ENCODE results near the gene SLC41A3.
"Not testable (repeated sequence)": the region's sequence is repeated elsewhere in the genome, so short reads cannot be mapped to it uniquely, and the experiment has no call there.

The SLC41A3 gene

GRCh38 chr3:126092128-126092527, 8.2 kb upstream of the SLC41A3 start:
- not testable (repeated sequence) for H3K9ac ChIP-seq (ENCODE audit: low read depth, low read length); H3K27me3 ChIP-seq (ENCODE audit: control insufficient read depth, insufficient read depth, low read length); H3K4me3 ChIP-seq (ENCODE audit: low read depth, low read length); H3K27ac ChIP-seq (ENCODE audit: low read depth, low read length); H3K36me3 ChIP-seq (ENCODE audit: control insufficient read depth, insufficient read depth, low read length); H3K4me1 ChIP-seq (ENCODE audit: control insufficient read depth, insufficient read depth, low read length)
- H3K9me3 ChIP-seq (ENCODE audit: control insufficient read depth, insufficient read depth, low read length), result peaks cover 35% of the 10 kb centered on the region

DNA sequence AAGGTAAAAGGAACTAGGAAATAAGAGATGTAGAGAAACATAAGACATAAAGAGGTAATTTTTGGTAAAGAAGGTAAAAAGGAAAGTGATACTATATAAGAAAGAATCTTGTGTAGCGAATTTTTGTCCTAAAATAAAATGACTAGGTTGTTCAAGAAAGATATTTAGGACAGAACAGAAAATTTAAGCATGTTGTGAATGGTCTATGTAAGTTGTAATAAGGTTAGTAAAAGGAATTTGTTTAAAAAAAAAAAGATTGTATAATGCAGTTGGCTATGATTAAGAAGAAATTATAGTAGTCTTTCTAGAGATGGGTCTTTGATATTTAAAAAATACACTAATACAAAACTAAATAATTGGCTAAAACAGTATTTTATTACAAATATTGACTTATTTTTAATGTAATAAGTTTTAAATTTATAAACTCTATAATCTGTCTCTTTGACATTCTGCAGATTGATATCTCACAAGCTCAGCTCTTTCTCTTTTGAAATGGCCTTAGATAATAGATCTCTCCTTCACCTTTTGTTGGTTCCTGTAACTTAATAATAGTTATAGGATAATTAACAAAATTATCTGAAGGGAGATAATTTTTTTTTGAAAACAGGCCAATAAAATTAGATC, 3.7 kb upstream of the SLC41A3 start:
- peaks cover 8% of the 10 kb centered on the region for H3K4me1 ChIP-seq (ENCODE audit: control insufficient read depth, insufficient read depth, low read length)
- peaks cover 41% of the 10 kb centered on the region for H3K9me3 ChIP-seq (ENCODE audit: control insufficient read depth, insufficient read depth, low read length)
- H3K4me3 ChIP-seq (ENCODE audit: low read depth, low read length), result no peak overlapping the region
- H3K36me3 ChIP-seq (ENCODE audit: control insufficient read depth, insufficient read depth, low read length), result no peaks in the 10 kb centered on the region
- no peak overlapping the region for H3K9ac ChIP-seq (ENCODE audit: low read depth, low read length)
- H3K27me3 ChIP-seq (ENCODE audit: control insufficient read depth, insufficient read depth, low read length), result no peaks in the 10 kb centered on the region
- H3K27ac ChIP-seq (ENCODE audit: low read depth, low read length), result no peak overlapping the region

- Histone ChIP-seq H3K27ac (ENCODE audit: low read depth, low read length) (no peak overlapping the region), H3K9ac (ENCODE audit: low read depth, low read length) (no peak overlapping the region), H3K4me1 (ENCODE audit: control insufficient read depth, insufficient read depth, low read length) (peaks cover 8% of the 10 kb centered on the region), H3K27me3 (ENCODE audit: control insufficient read depth, insufficient read depth, low read length) (no peaks in the 10 kb centered on the region), H3K9me3 (ENCODE audit: control insufficient read depth, insufficient read depth, low read length) (peaks cover 37% of the 10 kb centered on the region), H3K36me3 (ENCODE audit: control insufficient read depth, insufficient read depth, low read length) (no peaks in the 10 kb centered on the region), H3K4me3 (ENCODE audit: low read depth, low read length) (no peak overlapping the region)
Observed at GRCh38 chr3:126085841-126086240, 1.9 kb upstream of the SLC41A3 start.

- Histone ChIP-seq H3K36me3 (ENCODE audit: control insufficient read depth, insufficient read depth, low read length) (no peaks in the 10 kb centered on the region), H3K9ac (ENCODE audit: low read depth, low read length) (no peak overlapping the region), H3K9me3 (ENCODE audit: control insufficient read depth, insufficient read depth, low read length) (peaks cover 37% of the 10 kb centered on the region), H3K4me3 (ENCODE audit: low read depth, low read length) (no peak overlapping the region), H3K27me3 (ENCODE audit: control insufficient read depth, insufficient read depth, low read length) (no peaks in the 10 kb centered on the region), H3K4me1 (ENCODE audit: control insufficient read depth, insufficient read depth, low read length) (peaks cover 8% of the 10 kb centered on the region), H3K27ac (ENCODE audit: low read depth, low read length) (no peak overlapping the region)
Observed at GRCh38 chr3:126085276-126085675, 1.4 kb upstream of the SLC41A3 start.

DNA sequence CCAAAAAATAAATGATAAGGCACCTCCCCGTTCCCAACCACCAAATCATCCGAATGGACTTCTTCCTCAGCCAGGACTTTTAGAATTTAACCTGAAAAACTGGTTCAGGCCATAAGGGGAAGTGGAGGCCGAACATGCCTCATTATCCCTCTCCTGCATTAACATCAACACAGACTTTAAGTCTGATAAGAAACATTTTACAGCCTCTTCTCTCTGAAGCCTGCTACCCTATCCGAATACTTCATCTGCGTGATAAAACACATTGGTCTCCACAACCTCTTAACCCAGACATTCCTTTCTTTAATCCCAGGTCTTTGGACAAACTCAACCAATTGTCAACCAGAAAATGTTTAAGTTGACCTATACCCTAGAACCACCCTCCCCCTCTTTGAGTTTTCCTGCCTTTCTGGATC, 850 bp upstream of the SLC41A3 start:
- Histone ChIP-seq H3K36me3 (ENCODE audit: control insufficient read depth, insufficient read depth, low read length) (no peaks in the 10 kb centered on the region), H3K9me3 (ENCODE audit: control insufficient read depth, insufficient read depth, low read length) (peaks cover 36% of the 10 kb centered on the region), H3K4me1 (ENCODE audit: control insufficient read depth, insufficient read depth, low read length) (peaks cover 8% of the 10 kb centered on the region), H3K27me3 (ENCODE audit: control insufficient read depth, insufficient read depth, low read length) (no peaks in the 10 kb centered on the region), H3K4me3 (ENCODE audit: low read depth, low read length) (peak overlapping the region; percentile 84; the same call in 1 of the 2 replicates), H3K27ac (ENCODE audit: low read depth, low read length) (no peak overlapping the region), H3K9ac (ENCODE audit: low read depth, low read length) (no peak overlapping the region)

GRCh38 chr3:126083511-126083912, 412 bp downstream of the SLC41A3 start:
- Histone ChIP-seq H3K27ac (ENCODE audit: low read depth, low read length) (peak overlapping the region; percentile 71), H3K27me3 (ENCODE audit: control insufficient read depth, insufficient read depth, low read length) (no peaks in the 10 kb centered on the region)

GRCh38 chr3:126083138-126083445, 832 bp downstream of the SLC41A3 start:
- Histone ChIP-seq H3K4me1 (ENCODE audit: control insufficient read depth, insufficient read depth, low read length) (peaks cover 8% of the 10 kb centered on the region), H3K36me3 (ENCODE audit: control insufficient read depth, insufficient read depth, low read length) (no peaks in the 10 kb centered on the region), H3K9me3 (ENCODE audit: control insufficient read depth, insufficient read depth, low read length) (peaks cover 21% of the 10 kb centered on the region), H3K9ac (ENCODE audit: low read depth, low read length) (0 out of 2 replicates have a peak overlapping the region, but pooled peaks have one; percentile 56), H3K27ac (ENCODE audit: low read depth, low read length) (peak overlapping the region; percentile 71), H3K27me3 (ENCODE audit: control insufficient read depth, insufficient read depth, low read length) (no peaks in the 10 kb centered on the region), H3K4me3 (ENCODE audit: low read depth, low read length) (peak overlapping the region; percentile 84)

More at GRCh38 chr3:126083511-126083912, 412 bp downstream of the SLC41A3 start:
- H3K36me3 ChIP-seq (ENCODE audit: control insufficient read depth, insufficient read depth, low read length), result no peaks in the 10 kb centered on the region
- H3K9me3 ChIP-seq (ENCODE audit: control insufficient read depth, insufficient read depth, low read length), result peaks cover 24% of the 10 kb centered on the region
- H3K9ac ChIP-seq (ENCODE audit: low read depth, low read length), result peak overlapping the region; percentile 56; the same call in 1 of the 2 replicates
- peak overlapping the region; percentile 84 for H3K4me3 ChIP-seq (ENCODE audit: low read depth, low read length)
- H3K4me1 ChIP-seq (ENCODE audit: control insufficient read depth, insufficient read depth, low read length), result peaks cover 8% of the 10 kb centered on the region

- H3K4me1 ChIP-seq (ENCODE audit: control insufficient read depth, insufficient read depth, low read length), result peaks cover 8% of the 10 kb centered on the region
- no peak overlapping the region for H3K9ac ChIP-seq (ENCODE audit: low read depth, low read length)
- H3K27ac ChIP-seq (ENCODE audit: low read depth, low read length), result no peak overlapping the region
- H3K4me3 ChIP-seq (ENCODE audit: low read depth, low read length), result peak overlapping the region; percentile 84; the same call in 1 of the 2 replicates
- peaks cover 15% of the 10 kb centered on the region for H3K9me3 ChIP-seq (ENCODE audit: control insufficient read depth, insufficient read depth, low read length)
- no peaks in the 10 kb centered on the region for H3K27me3 ChIP-seq (ENCODE audit: control insufficient read depth, insufficient read depth, low read length)
- no peaks in the 10 kb centered on the region for H3K36me3 ChIP-seq (ENCODE audit: control insufficient read depth, insufficient read depth, low read length)
Observed at GRCh38 chr3:126082362-126083137, 1.4 kb downstream of the SLC41A3 start.

GRCh38 chr3:126081618-126082361, 2.1 kb downstream of the SLC41A3 start:
- Histone ChIP-seq H3K36me3 (ENCODE audit: control insufficient read depth, insufficient read depth, low read length) (no peaks in the 10 kb centered on the region), H3K9ac (ENCODE audit: low read depth, low read length) (no peak overlapping the region), H3K4me1 (ENCODE audit: control insufficient read depth, insufficient read depth, low read length) (peaks cover 8% of the 10 kb centered on the region), H3K4me3 (ENCODE audit: low read depth, low read length) (no peak overlapping the region), H3K9me3 (ENCODE audit: control insufficient read depth, insufficient read depth, low read length) (peaks cover 8% of the 10 kb centered on the region), H3K27ac (ENCODE audit: low read depth, low read length) (no peak overlapping the region), H3K27me3 (ENCODE audit: control insufficient read depth, insufficient read depth, low read length) (no peaks in the 10 kb centered on the region)

DNA sequence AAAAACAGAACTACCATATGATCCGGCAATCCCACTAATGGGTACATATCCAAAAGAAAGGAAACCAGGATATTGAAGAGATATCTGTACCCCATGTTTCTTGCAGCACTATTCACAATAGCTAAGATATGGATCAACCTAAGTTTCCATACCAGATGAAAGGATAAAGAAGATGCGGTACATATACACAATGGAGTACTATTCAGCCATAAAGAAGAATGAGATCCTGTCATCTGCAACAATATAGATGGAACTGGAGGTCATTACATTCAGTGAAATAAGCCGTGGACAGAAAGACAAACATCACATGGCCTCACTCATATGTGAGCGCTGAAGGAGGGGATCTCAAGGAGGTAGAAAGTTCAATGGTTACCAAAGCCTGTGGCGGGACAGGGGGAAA, 3.0 kb downstream of the SLC41A3 start:
- H3K9me3 ChIP-seq (ENCODE audit: control insufficient read depth, insufficient read depth, low read length), result peaks cover under 1% of the 10 kb centered on the region; the same call in 1 of the 2 replicates
- H3K4me1 ChIP-seq (ENCODE audit: control insufficient read depth, insufficient read depth, low read length), result peaks cover 8% of the 10 kb centered on the region
- no peak overlapping the region for H3K9ac ChIP-seq (ENCODE audit: low read depth, low read length)
- H3K4me3 ChIP-seq (ENCODE audit: low read depth, low read length), result no peak overlapping the region
- no peaks in the 10 kb centered on the region for H3K27me3 ChIP-seq (ENCODE audit: control insufficient read depth, insufficient read depth, low read length)
- H3K36me3 ChIP-seq (ENCODE audit: control insufficient read depth, insufficient read depth, low read length), result no peaks in the 10 kb centered on the region
- no peak overlapping the region for H3K27ac ChIP-seq (ENCODE audit: low read depth, low read length)

DNA sequence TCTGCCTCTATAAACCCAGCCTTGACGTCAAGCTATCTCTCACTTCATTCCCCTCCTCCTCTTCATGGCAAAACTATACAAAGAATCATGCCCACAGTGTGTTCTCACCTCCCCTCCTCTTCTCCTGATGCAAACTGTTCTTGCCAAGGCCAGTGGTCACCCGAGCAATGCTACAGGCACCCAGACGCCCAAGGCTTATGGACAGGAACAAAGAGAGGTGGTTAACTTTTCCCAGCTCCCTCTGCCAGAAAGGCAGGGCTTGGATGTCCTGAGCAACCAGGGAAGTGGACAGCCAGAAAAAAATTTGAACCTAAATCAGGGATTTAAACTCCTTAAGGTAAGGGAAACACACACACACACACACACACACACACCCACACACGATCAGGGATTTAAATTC, 5.1 kb downstream of the SLC41A3 start:
- Histone ChIP-seq H3K9ac (ENCODE audit: low read depth, low read length) (no peak overlapping the region), H3K9me3 (ENCODE audit: control insufficient read depth, insufficient read depth, low read length) (no peaks in the 10 kb centered on the region), H3K4me1 (ENCODE audit: control insufficient read depth, insufficient read depth, low read length) (no peaks in the 10 kb centered on the region), H3K36me3 (ENCODE audit: control insufficient read depth, insufficient read depth, low read length) (no peaks in the 10 kb centered on the region), H3K27me3 (ENCODE audit: control insufficient read depth, insufficient read depth, low read length) (no peaks in the 10 kb centered on the region), H3K27ac (ENCODE audit: low read depth, low read length) (no peak overlapping the region), H3K4me3 (ENCODE audit: low read depth, low read length) (no peak overlapping the region)

All from HUES48 (cell line).